HEK293 (cell line): ENCODE data around the gene EID3.

Experiments
- CTCF ChIA-PET: fragments of 350-600 bp; formaldehyde crosslinking; extraction: SDS; loops from one replicate; lab custom pipeline; 2021; ENCODE audit warnings: antibody characterized with exemption; lab: Yijun Ruan, JAX
- POLR2A ChIA-PET: fragments of 300-600 bp; formaldehyde crosslinking; extraction: SDS; loops from one replicate; lab custom pipeline; 2020; ENCODE audit warnings: antibody characterized with exemption, inconsistent platforms; lab: Yijun Ruan, JAX
- H3K27ac ChIP-seq: fragments of 200-500 bp; sonication (Bioruptor generic); 2 replicates; pipeline ENCODE4 v1.5.1; 2014; ENCODE audit warnings: low read depth, low read length, control low read depth, inconsistent platforms; ENCODE audit errors: extremely low read depth
- H3K36me3 ChIP-seq, 2 experiments: fragments of 200-500 bp in 1 of 2; sonication (Bioruptor generic) in 1 of 2; 1 replicate in 1 of 2; 2 replicates in 1 of 2; pipeline ENCODE4 v1.5.1; 2014 to 2017; ENCODE audit warnings: inconsistent platforms in 2 of 2, low read length in 2 of 2; ENCODE audit not compliant: control insufficient read depth in 2 of 2, insufficient read depth in 1 of 2
- H3K4me1 ChIP-seq: fragments of 200-500 bp; sonication (Bioruptor generic); 2 replicates; pipeline ENCODE4 v1.5.1; 2014; ENCODE audit warnings: mild to moderate bottlenecking, low read length, inconsistent platforms; ENCODE audit not compliant: control insufficient read depth, insufficient read depth
- H3K4me3 ChIP-seq: 2 replicates; pipeline ENCODE4 v1.5.1; 2011; ENCODE audit warnings: low read depth, mild to moderate bottlenecking, control low read depth, low read length, moderate library complexity
- H3K9me3 ChIP-seq: fragments of 200-500 bp; sonication (Bioruptor generic); 2 replicates; pipeline ENCODE4 v1.5.1; 2014; ENCODE audit warnings: low read depth, low read length, inconsistent platforms; ENCODE audit not compliant: control insufficient read depth, insufficient read depth
- INSM2 ChIP-seq: fragments of 450-650 bp; formaldehyde crosslinking; IDR thresholded peaks from 2 replicates; pipeline ENCODE4 v1.5.1; 2016; ENCODE audit warnings: missing biosample characterization, missing genetic modification characterization
- KLF1 ChIP-seq: fragments of 450-650 bp; formaldehyde crosslinking; IDR thresholded peaks from 2 replicates; pipeline ENCODE4 v1.5.1; 2016; ENCODE audit warnings: missing biosample characterization, missing genetic modification characterization
- PRDM6 ChIP-seq: fragments of 450-650 bp; formaldehyde crosslinking; IDR thresholded peaks from 2 replicates; pipeline ENCODE4 v1.5.1; 2017; ENCODE audit warnings: missing biosample characterization, missing genetic modification characterization
- ZBTB48 ChIP-seq: fragments of 450-650 bp; formaldehyde crosslinking; IDR thresholded peaks from 2 replicates; pipeline ENCODE4 v1.5.1; 2016; ENCODE audit warnings: missing biosample characterization, missing genetic modification characterization
- ZNF138 ChIP-seq: fragments of 450-650 bp; formaldehyde crosslinking; IDR thresholded peaks from 2 replicates; pipeline ENCODE4 v1.5.1; 2016; ENCODE audit warnings: missing biosample characterization, missing genetic modification characterization, borderline replicate concordance
- ZNF394 ChIP-seq: fragments of 450-650 bp; formaldehyde crosslinking; IDR thresholded peaks from 2 replicates; pipeline ENCODE4 v1.5.1; 2016; ENCODE audit warnings: missing biosample characterization, missing genetic modification characterization, mild to moderate bottlenecking, moderate library complexity, borderline replicate concordance
- ZNF514 ChIP-seq: fragments of 450-650 bp; formaldehyde crosslinking; IDR thresholded peaks from 2 replicates; pipeline ENCODE4 v1.5.1; 2016; ENCODE audit warnings: missing biosample characterization, missing genetic modification characterization
- ZNF530 ChIP-seq: fragments of 450-650 bp; formaldehyde crosslinking; IDR thresholded peaks from 2 replicates; pipeline ENCODE4 v1.5.1; 2016; ENCODE audit warnings: low read depth, missing biosample characterization, missing genetic modification characterization
- ZNF549 ChIP-seq: fragments of 450-650 bp; IDR thresholded peaks from 2 replicates; pipeline ENCODE4 v1.5.1; 2018; ENCODE audit warnings: missing biosample characterization, missing genetic modification characterization, mild to moderate bottlenecking, inconsistent platforms, moderate library complexity
- ZNF664 ChIP-seq: fragments of 450-650 bp; formaldehyde crosslinking; IDR thresholded peaks from 2 replicates; pipeline ENCODE4 v1.5.1; 2016; ENCODE audit warnings: missing biosample characterization, missing genetic modification characterization
- TF ChIP-seq, protein P1 (sequence below): fragments of 450-650 bp; formaldehyde crosslinking; IDR thresholded peaks from 2 replicates; pipeline ENCODE4 v1.5.1; 2016; ENCODE audit warnings: missing biosample characterization, missing genetic modification characterization, low read depth
- TF ChIP-seq, protein P2 (sequence below): fragments of 450-650 bp; formaldehyde crosslinking; IDR thresholded peaks from 2 replicates; pipeline ENCODE4 v1.5.1; 2017; ENCODE audit warnings: missing biosample characterization, missing genetic modification characterization
- TF ChIP-seq, protein P3 (sequence below): fragments of 450-650 bp; formaldehyde crosslinking; IDR thresholded peaks from 2 replicates; pipeline ENCODE4 v1.5.1; 2016; ENCODE audit warnings: missing biosample characterization, missing genetic modification characterization

EID3 gene

GRCh38 chr12:104303538-104304151 lies at the start of gene EID3:
Gene EID3, plus strand, starts transcription at chr12:104303739. Its CDS starts 196 bp downstream, at chr12:104303935.
- TF ChIP-seq PRDM6 (tag by site-specific recombination) = no peak
- TF ChIP-seq, protein P1, sequence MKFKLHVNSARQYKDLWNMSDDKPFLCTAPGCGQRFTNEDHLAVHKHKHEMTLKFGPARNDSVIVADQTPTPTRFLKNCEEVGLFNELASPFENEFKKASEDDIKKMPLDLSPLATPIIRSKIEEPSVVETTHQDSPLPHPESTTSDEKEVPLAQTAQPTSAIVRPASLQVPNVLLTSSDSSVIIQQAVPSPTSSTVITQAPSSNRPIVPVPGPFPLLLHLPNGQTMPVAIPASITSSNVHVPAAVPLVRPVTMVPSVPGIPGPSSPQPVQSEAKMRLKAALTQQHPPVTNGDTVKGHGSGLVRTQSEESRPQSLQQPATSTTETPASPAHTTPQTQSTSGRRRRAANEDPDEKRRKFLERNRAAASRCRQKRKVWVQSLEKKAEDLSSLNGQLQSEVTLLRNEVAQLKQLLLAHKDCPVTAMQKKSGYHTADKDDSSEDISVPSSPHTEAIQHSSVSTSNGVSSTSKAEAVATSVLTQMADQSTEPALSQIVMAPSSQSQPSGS (tag by site-specific recombination) = no peak
- Histone ChIP-seq H3K36me3 (peaks cover 3 to 30% of the 10 kb centered on the region in 2 experiments; a peak in 2 of 3 replicates), H3K9me3 (no peaks in the 10 kb centered on the region), H3K27ac (no peak within 1 kb of the TSS), H3K4me3 (no peak within 1 kb of the TSS), H3K4me1 (no peaks in the 10 kb centered on the region; the same call in 1 of the 2 replicates)
- CTCF ChIA-PET = interaction anchor here (1.4 to 1.5 kb wide), 2 partner anchors 9 to 14 kb away, joined by 3 read pairs; no protein-coding TSS in a partner anchor
- POLR2A ChIA-PET = interaction anchor here (0.6 kb wide), 1 partner anchor 54 kb away, joined by 4 read pairs; no protein-coding TSS in a partner anchor

DNA sequence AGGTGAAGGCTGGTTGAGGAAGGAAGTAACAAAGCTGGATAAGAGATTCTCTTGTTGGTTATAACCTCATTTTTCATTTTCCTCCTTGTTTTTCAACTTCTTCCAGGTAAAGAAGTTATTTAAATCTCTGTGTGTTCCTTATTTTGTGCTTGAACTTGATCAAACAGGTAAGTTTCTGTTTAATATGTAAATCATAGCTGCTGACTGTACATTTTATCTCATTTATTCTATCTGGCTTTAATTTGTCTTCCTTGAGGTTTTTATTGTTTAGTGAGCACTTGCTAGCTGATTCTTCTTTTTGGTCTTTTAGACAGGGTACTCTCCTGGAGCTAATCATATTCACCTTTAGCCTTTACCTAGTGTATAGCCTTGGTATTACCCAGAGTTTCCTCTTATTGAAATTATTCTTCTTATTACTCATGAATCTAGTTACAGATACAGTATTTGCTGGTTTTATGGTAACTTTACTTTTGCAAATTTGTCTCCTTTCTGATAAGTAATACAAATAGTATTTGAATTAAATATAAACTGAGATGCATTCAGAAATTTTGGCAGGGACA lies 45.5 kb upstream of the EID3 start:
- H3K27ac ChIP-seq = no peak overlapping the region
- no peaks in the 10 kb centered on the region for H3K4me1 ChIP-seq
- TF ChIP-seq ZNF664 = 0 out of 2 replicates have a peak, but pooled peaks have one; percentile 50
- TF ChIP-seq ZNF530 (tag by site-specific recombination) = no peak
- H3K36me3 ChIP-seq = no peaks in the 10 kb centered on the region
- POLR2A ChIA-PET = no interaction called here
- H3K4me3 ChIP-seq = no peak overlapping the region
- CTCF ChIA-PET = interaction anchor here (0.7 to 1.9 kb wide), 2 partner anchors 15 to 466 kb away, joined by 3 to 5 read pairs; no protein-coding TSS in a partner anchor
- no peaks in the 10 kb centered on the region for H3K9me3 ChIP-seq

DNA sequence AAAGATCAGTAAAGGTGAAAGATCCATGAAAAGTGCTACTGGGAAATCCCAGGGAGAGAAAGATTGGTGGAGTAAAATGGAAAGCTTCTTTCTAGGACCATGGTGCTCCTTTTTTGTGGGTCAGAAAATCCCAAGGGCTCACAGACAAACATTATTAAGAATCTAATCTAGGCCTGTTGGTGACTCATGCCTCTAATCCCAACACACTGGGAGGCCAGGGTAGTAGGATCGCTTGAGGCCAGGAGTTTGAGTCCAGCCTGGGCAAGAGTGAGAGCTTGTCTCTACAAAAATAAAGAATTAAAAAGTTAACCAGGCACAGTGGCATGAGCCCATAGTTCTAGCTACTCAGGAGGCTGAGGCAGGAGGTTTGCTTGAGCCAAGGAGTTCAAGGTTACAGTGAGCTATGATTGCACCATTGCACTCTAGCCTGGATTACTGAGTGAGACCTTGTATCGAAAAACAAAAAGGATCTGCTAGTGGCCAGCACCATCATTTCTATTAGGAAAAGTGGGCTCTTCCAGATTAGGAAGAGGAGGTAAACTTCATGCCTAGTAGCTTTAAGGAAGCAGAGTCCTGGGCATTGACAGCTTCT lies 45.0 kb upstream of the EID3 start:
- Histone ChIP-seq H3K9me3 (no peaks in the 10 kb centered on the region), H3K4me3 (no peak overlapping the region), H3K36me3 (no peaks in the 10 kb centered on the region), H3K27ac (no peak overlapping the region), H3K4me1 (no peaks in the 10 kb centered on the region)
- TF ChIP-seq ZNF394 (peak; percentile 12; the same call in 1 of the 2 replicates), ZNF530 (tag by site-specific recombination) (no peak)
- ChIA-PET POLR2A (no interaction called here), CTCF (interaction anchor here (0.7 to 1.9 kb wide), 2 partner anchors 16 to 466 kb away, joined by 3 to 5 read pairs; no protein-coding TSS in a partner anchor)

GRCh38 chr12:104263026-104263425 lies 40.5 kb upstream of the EID3 start:
- POLR2A ChIA-PET = no interaction called here
- CTCF ChIA-PET = interaction anchor here (0.6 kb wide), 2 partner anchors 21 to 1739 kb away, joined by 3 to 4 read pairs; no protein-coding TSS in a partner anchor

More at GRCh38 chr12:104263026-104263425, 40.5 kb upstream of the EID3 start:
- Histone ChIP-seq H3K9me3 (no peaks in the 10 kb centered on the region), H3K4me1 (no peaks in the 10 kb centered on the region), H3K36me3 (no peaks in the 10 kb centered on the region)
- TF ChIP-seq KLF1 (tag by site-specific recombination) (no peak), ZNF138 (tag by site-specific recombination) (no peak), ZBTB48 (tag by site-specific recombination) (no peak), ZNF664 (no peak), INSM2 (tag by site-specific recombination) (no peak), ZNF514 (tag by site-specific recombination) (no peak), ZNF549 (no peak)
- TF ChIP-seq, protein P2, sequence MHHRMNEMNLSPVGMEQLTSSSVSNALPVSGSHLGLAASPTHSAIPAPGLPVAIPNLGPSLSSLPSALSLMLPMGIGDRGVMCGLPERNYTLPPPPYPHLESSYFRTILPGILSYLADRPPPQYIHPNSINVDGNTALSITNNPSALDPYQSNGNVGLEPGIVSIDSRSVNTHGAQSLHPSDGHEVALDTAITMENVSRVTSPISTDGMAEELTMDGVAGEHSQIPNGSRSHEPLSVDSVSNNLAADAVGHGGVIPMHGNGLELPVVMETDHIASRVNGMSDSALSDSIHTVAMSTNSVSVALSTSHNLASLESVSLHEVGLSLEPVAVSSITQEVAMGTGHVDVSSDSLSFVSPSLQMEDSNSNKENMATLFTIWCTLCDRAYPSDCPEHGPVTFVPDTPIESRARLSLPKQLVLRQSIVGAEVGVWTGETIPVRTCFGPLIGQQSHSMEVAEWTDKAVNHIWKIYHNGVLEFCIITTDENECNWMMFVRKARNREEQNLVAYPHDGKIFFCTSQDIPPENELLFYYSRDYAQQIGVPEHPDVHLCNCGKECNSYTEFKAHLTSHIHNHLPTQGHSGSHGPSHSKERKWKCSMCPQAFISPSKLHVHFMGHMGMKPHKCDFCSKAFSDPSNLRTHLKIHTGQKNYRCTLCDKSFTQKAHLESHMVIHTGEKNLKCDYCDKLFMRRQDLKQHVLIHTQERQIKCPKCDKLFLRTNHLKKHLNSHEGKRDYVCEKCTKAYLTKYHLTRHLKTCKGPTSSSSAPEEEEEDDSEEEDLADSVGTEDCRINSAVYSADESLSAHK (tag by site-specific recombination) = no peak
- TF ChIP-seq, protein P3, sequence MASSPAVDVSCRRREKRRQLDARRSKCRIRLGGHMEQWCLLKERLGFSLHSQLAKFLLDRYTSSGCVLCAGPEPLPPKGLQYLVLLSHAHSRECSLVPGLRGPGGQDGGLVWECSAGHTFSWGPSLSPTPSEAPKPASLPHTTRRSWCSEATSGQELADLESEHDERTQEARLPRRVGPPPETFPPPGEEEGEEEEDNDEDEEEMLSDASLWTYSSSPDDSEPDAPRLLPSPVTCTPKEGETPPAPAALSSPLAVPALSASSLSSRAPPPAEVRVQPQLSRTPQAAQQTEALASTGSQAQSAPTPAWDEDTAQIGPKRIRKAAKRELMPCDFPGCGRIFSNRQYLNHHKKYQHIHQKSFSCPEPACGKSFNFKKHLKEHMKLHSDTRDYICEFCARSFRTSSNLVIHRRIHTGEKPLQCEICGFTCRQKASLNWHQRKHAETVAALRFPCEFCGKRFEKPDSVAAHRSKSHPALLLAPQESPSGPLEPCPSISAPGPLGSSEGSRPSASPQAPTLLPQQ = no peak
- TF ChIP-seq, all 188 proteins: peak for 0
- no peak overlapping the region for H3K27ac ChIP-seq
- H3K4me3 ChIP-seq = no peak overlapping the region
